ENCODE data around the gene OLFML2A.
A peak's percentile ranks its signal among the peaks of the same experiment; 100 is the strongest.
"Not testable (repeated sequence)": the region's sequence is repeated elsewhere in the genome, so short reads cannot be mapped to it uniquely, and the experiment has no call there.

Gene OLFML2A

GRCh38 chr9:124840300-124840833, 63.4 kb downstream of the OLFML2A start:
- Histone ChIP-seq H3K9me3 (ENCODE audit: control insufficient read depth, insufficient read depth, low read length) (no peaks in the 10 kb centered on the region), H3K4me3 (ENCODE audit: low read depth, low read length) (no peak overlapping the region), H3K9ac (ENCODE audit: low read depth, low read length) (no peak overlapping the region), H3K4me1 (ENCODE audit: control insufficient read depth, insufficient read depth, low read length) (peaks cover 5% of the 10 kb centered on the region), H3K36me3 (ENCODE audit: control insufficient read depth, insufficient read depth, low read length) (no peaks in the 10 kb centered on the region), H3K27me3 (ENCODE audit: control insufficient read depth, insufficient read depth, low read length) (no peaks in the 10 kb centered on the region)

- Histone ChIP-seq H3K4me3 (ENCODE audit: low read depth, low read length) (no peak overlapping the region), H3K9ac (ENCODE audit: low read depth, low read length) (no peak overlapping the region), H3K9me3 (ENCODE audit: control insufficient read depth, insufficient read depth, low read length) (no peaks in the 10 kb centered on the region), H3K36me3 (ENCODE audit: control insufficient read depth, insufficient read depth, low read length) (no peaks in the 10 kb centered on the region), H3K4me1 (ENCODE audit: control insufficient read depth, insufficient read depth, low read length) (peaks cover 5% of the 10 kb centered on the region), H3K27me3 (ENCODE audit: control insufficient read depth, insufficient read depth, low read length) (no peaks in the 10 kb centered on the region)
Measured at GRCh38 chr9:124841075-124841821, 64.3 kb downstream of the OLFML2A start.

GRCh38 chr9:124843456-124844034, 66.6 kb downstream of the OLFML2A start:
- Histone ChIP-seq H3K4me1 (ENCODE audit: control insufficient read depth, insufficient read depth, low read length) (peaks cover 5% of the 10 kb centered on the region), H3K36me3 (ENCODE audit: control insufficient read depth, insufficient read depth, low read length) (no peaks in the 10 kb centered on the region), H3K9me3 (ENCODE audit: control insufficient read depth, insufficient read depth, low read length) (no peaks in the 10 kb centered on the region), H3K4me3 (ENCODE audit: low read depth, low read length) (no peak overlapping the region), H3K27me3 (ENCODE audit: control insufficient read depth, insufficient read depth, low read length) (no peaks in the 10 kb centered on the region), H3K9ac (ENCODE audit: low read depth, low read length) (no peak overlapping the region)

DNA sequence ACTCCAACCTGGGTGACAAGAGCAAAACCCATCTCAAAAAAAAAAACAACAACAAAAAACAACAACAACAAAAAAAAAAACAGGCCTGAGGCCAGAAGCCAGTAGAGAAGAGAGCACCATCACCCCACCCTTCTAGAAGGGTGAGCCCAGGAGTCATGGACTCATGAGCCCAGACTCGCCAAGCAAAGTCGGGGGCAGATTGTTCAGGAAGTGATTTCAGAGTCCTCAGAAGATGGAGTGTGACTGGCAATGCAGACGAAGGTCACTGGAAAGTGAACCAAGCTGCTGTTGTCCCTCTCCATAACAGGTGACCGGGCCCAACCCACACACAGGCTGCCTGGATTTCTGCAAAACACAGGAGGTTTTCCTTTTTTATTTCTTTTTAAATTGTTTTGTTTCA, 67.4 kb downstream of the OLFML2A start:
- H3K4me3 ChIP-seq (ENCODE audit: low read depth, low read length): no peak overlapping the region
- no peaks in the 10 kb centered on the region for H3K36me3 ChIP-seq (ENCODE audit: control insufficient read depth, insufficient read depth, low read length)
- H3K4me1 ChIP-seq (ENCODE audit: control insufficient read depth, insufficient read depth, low read length): peaks cover 5% of the 10 kb centered on the region

DNA sequence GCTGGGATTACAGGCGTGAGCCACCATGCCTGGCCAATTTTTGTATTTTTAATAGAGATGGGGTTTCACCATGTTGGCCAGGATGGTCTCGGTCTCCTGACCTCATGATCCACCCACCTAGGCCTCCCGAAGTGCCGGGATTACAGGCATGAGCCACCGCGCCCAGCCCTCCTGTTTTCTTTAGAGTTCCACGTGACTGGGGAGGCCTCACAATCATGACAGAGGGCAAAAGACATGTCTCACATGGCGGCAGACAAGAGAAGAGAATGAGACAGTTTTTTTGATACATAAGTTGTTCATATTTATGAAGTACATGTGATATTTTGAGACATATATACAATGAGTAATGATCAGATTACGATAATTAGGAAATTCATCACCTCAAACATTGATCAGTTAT, 69.5 kb downstream of the OLFML2A start:
- H3K36me3 ChIP-seq (ENCODE audit: control insufficient read depth, insufficient read depth, low read length); H3K4me3 ChIP-seq (ENCODE audit: low read depth, low read length); H3K4me1 ChIP-seq (ENCODE audit: control insufficient read depth, insufficient read depth, low read length); H3K27me3 ChIP-seq (ENCODE audit: control insufficient read depth, insufficient read depth, low read length); H3K9me3 ChIP-seq (ENCODE audit: control insufficient read depth, insufficient read depth, low read length); H3K9ac ChIP-seq (ENCODE audit: low read depth, low read length): not testable (repeated sequence)

More for the DNA sequence above, 67.4 kb downstream of the OLFML2A start:
- no peaks in the 10 kb centered on the region for H3K27me3 ChIP-seq (ENCODE audit: control insufficient read depth, insufficient read depth, low read length)
- H3K9ac ChIP-seq (ENCODE audit: low read depth, low read length): no peak overlapping the region
- no peaks in the 10 kb centered on the region for H3K9me3 ChIP-seq (ENCODE audit: control insufficient read depth, insufficient read depth, low read length)

DNA sequence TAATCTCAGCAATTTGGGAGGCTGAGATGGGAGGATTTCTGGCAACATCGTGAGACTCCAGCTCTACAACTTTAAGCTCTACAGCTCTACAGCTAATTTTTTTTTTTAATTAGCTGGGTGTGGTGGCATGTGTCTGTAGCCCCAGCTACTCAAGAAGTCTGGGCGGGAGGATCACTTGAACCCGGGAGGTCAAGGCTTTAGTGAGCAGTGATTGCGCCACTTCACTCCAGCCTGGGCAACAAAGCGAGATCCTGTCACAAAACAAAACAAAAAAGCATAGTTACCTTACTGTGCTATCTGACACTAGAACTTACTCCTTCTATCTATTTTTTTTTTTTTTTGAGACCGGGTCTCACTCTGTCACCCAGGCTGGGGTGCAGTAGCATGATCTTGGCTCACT, 70.0 kb downstream of the OLFML2A start:
- Histone ChIP-seq H3K9me3 (ENCODE audit: control insufficient read depth, insufficient read depth, low read length) (no peaks in the 10 kb centered on the region), H3K36me3 (ENCODE audit: control insufficient read depth, insufficient read depth, low read length) (no peaks in the 10 kb centered on the region), H3K9ac (ENCODE audit: low read depth, low read length) (no peak overlapping the region), H3K27me3 (ENCODE audit: control insufficient read depth, insufficient read depth, low read length) (no peaks in the 10 kb centered on the region), H3K4me3 (ENCODE audit: low read depth, low read length) (no peak overlapping the region), H3K4me1 (ENCODE audit: control insufficient read depth, insufficient read depth, low read length) (no peaks in the 10 kb centered on the region)

GRCh38 chr9:124849801-124850200, 72.9 kb downstream of the OLFML2A start:
- Histone ChIP-seq H3K4me1 (ENCODE audit: control insufficient read depth, insufficient read depth, low read length) (no peaks in the 10 kb centered on the region), H3K27me3 (ENCODE audit: control insufficient read depth, insufficient read depth, low read length) (no peaks in the 10 kb centered on the region), H3K9ac (ENCODE audit: low read depth, low read length) (no peak overlapping the region), H3K9me3 (ENCODE audit: control insufficient read depth, insufficient read depth, low read length) (no peaks in the 10 kb centered on the region), H3K4me3 (ENCODE audit: low read depth, low read length) (no peak overlapping the region), H3K36me3 (ENCODE audit: control insufficient read depth, insufficient read depth, low read length) (no peaks in the 10 kb centered on the region)

DNA sequence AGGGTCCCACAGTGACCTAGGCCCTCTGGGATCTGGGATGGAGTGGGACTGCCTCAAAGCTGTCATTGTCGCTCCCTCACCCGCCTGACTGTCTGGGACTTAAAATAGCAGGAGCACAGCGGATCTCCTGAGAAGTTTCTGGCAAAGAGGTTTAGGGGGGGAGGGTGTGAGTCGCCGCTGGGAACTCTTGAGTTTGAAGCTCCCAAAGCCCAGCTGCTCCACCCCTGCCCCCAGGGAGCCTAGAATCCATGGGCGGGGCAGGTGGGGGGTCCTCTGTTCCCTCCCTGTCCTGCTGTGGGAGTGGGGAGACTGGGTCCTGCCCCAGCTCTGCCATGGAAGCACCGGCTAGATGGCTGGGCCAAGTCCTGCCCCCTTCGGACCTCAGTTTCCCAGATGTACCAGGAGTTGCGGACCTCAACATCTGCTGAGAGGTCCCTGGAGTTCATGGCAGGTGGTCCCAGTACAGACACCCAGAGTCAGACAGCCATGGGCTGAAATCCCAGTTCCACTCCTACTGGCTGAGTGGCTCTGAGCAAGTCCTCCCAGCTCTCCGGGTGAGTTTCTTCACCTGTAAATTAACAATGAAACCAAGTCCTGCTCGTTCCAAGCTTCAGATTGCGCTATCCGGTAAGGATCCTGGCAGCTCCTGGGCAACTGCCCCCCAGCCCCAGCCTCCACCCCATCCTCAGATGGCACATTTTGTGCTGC, 75.3 kb downstream of the OLFML2A start:
- Histone ChIP-seq H3K4me1 (ENCODE audit: control insufficient read depth, insufficient read depth, low read length) (no peaks in the 10 kb centered on the region), H3K27me3 (ENCODE audit: control insufficient read depth, insufficient read depth, low read length) (no peaks in the 10 kb centered on the region), H3K9me3 (ENCODE audit: control insufficient read depth, insufficient read depth, low read length) (no peaks in the 10 kb centered on the region), H3K9ac (ENCODE audit: low read depth, low read length) (no peak overlapping the region), H3K4me3 (ENCODE audit: low read depth, low read length) (peak overlapping the region; percentile 67), H3K36me3 (ENCODE audit: control insufficient read depth, insufficient read depth, low read length) (peaks cover 9% of the 10 kb centered on the region)

GRCh38 chr9:124852829-124853531, 76.0 kb downstream of the OLFML2A start, which contains the start of gene WDR38:
WDR38 (plus strand) TSS chr9:124853460; CDS start chr9:124853532, 72 bp downstream.
- Histone ChIP-seq H3K4me3 (ENCODE audit: low read depth, low read length) (peak within 1 kb of the TSS; percentile 67), H3K36me3 (ENCODE audit: control insufficient read depth, insufficient read depth, low read length) (peaks cover 16% of the 10 kb centered on the region), H3K27me3 (ENCODE audit: control insufficient read depth, insufficient read depth, low read length) (no peaks in the 10 kb centered on the region), H3K9ac (ENCODE audit: low read depth, low read length) (no peak within 1 kb of the TSS), H3K4me1 (ENCODE audit: control insufficient read depth, insufficient read depth, low read length) (no peaks in the 10 kb centered on the region), H3K9me3 (ENCODE audit: control insufficient read depth, insufficient read depth, low read length) (no peaks in the 10 kb centered on the region)

DNA sequence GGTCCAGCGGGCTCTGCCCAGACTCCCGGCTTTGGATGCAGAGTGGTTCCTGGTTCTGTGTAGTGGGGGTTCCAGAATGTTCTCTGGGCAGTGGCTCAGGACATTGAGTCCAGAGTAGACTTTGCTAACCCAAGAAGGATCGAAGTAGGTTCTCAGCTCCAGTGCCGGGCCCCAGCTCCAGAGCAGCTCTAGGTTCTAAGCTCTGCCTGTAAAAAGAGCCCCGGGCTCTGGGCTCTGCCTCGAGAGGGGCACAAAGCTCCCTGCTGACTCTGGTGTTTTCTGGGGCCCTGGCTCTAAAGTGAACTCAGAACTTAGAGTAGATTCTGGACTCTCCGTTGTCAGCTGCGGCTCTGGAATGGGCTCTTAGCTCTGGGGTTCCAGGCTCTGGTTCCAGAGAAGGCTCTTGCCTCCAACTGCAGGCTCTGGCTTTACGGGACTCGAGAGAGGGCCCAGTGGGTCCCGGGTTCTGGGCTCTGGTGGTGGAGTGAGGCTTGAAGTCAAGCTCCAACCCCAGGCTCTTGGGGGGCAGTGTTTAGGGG, 76.7 kb downstream of the OLFML2A start:
- Histone ChIP-seq H3K4me3 (ENCODE audit: low read depth, low read length) (peak overlapping the region; percentile 67), H3K4me1 (ENCODE audit: control insufficient read depth, insufficient read depth, low read length) (no peaks in the 10 kb centered on the region), H3K9me3 (ENCODE audit: control insufficient read depth, insufficient read depth, low read length) (no peaks in the 10 kb centered on the region), H3K36me3 (ENCODE audit: control insufficient read depth, insufficient read depth, low read length) (peaks cover 23% of the 10 kb centered on the region), H3K27me3 (ENCODE audit: control insufficient read depth, insufficient read depth, low read length) (no peaks in the 10 kb centered on the region), H3K9ac (ENCODE audit: low read depth, low read length) (no peak overlapping the region)

DNA sequence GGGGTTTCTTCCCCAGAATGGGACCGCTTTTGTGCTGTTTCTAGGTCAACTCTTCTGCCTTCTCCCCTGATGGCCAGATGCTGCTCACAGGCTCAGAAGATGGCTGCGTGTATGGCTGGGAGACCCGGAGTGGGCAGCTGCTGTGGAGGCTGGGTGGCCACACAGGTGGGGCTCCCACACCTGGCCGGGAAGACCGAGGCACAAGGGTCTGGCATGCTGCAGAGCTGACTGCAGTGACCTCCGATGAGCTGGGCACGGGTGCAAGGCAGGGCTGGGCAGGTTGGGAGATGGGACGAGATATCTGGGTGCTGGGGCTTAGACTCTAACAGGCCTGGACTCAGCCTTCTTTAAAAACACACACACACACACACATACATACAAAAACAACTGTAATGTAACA, 77.2 kb downstream of the OLFML2A start:
- H3K27me3 ChIP-seq (ENCODE audit: control insufficient read depth, insufficient read depth, low read length): no peaks in the 10 kb centered on the region
- no peak overlapping the region for H3K4me3 ChIP-seq (ENCODE audit: low read depth, low read length)
- H3K4me1 ChIP-seq (ENCODE audit: control insufficient read depth, insufficient read depth, low read length): no peaks in the 10 kb centered on the region

More for the DNA sequence above, 77.2 kb downstream of the OLFML2A start:
- Histone ChIP-seq H3K36me3 (ENCODE audit: control insufficient read depth, insufficient read depth, low read length) (peaks cover 28% of the 10 kb centered on the region), H3K9me3 (ENCODE audit: control insufficient read depth, insufficient read depth, low read length) (no peaks in the 10 kb centered on the region), H3K9ac (ENCODE audit: low read depth, low read length) (no peak overlapping the region)

All from iPS-15b (cell line).